ENCODE data around the gene RETREG1.

DNA sequence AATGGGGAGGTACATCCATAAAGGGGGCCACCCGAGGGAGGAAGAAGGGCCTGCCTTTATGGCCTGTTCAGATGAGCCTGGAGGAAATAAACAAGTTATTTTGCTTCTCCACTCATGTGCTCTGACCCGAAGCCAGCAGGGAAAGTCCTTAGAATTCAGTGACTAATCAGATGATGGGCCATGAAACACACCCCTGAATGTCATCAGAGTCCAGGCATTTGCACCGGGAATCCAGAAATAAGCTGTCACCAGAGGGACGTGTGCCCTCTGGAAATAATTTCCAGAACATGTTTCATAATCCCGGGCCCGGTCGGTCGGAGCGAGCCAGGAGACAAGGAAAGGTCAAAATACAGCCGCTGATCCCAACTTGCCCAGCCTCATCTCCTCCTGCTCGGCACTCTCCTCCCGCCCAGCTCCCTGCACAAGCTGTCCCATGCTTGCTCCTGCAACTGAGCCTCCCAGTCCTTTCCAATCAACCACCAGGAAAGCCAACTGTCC lies 77.6 kb downstream of the RETREG1 start:
- TF ChIP-seq, protein P1, sequence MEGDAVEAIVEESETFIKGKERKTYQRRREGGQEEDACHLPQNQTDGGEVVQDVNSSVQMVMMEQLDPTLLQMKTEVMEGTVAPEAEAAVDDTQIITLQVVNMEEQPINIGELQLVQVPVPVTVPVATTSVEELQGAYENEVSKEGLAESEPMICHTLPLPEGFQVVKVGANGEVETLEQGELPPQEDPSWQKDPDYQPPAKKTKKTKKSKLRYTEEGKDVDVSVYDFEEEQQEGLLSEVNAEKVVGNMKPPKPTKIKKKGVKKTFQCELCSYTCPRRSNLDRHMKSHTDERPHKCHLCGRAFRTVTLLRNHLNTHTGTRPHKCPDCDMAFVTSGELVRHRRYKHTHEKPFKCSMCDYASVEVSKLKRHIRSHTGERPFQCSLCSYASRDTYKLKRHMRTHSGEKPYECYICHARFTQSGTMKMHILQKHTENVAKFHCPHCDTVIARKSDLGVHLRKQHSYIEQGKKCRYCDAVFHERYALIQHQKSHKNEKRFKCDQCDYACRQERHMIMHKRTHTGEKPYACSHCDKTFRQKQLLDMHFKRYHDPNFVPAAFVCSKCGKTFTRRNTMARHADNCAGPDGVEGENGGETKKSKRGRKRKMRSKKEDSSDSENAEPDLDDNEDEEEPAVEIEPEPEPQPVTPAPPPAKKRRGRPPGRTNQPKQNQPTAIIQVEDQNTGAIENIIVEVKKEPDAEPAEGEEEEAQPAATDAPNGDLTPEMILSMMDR (IDR thresholded peaks at IDR 0.05) = no peak
- no peak for TF ChIP-seq EZH2phosphoT487 (IDR thresholded peaks at IDR 0.05; ENCODE audit: borderline replicate concordance, low read depth)
- no peak for TF ChIP-seq GABPA (IDR thresholded peaks at IDR 0.05; ENCODE audit: low read depth)
- TF ChIP-seq, protein P2, sequence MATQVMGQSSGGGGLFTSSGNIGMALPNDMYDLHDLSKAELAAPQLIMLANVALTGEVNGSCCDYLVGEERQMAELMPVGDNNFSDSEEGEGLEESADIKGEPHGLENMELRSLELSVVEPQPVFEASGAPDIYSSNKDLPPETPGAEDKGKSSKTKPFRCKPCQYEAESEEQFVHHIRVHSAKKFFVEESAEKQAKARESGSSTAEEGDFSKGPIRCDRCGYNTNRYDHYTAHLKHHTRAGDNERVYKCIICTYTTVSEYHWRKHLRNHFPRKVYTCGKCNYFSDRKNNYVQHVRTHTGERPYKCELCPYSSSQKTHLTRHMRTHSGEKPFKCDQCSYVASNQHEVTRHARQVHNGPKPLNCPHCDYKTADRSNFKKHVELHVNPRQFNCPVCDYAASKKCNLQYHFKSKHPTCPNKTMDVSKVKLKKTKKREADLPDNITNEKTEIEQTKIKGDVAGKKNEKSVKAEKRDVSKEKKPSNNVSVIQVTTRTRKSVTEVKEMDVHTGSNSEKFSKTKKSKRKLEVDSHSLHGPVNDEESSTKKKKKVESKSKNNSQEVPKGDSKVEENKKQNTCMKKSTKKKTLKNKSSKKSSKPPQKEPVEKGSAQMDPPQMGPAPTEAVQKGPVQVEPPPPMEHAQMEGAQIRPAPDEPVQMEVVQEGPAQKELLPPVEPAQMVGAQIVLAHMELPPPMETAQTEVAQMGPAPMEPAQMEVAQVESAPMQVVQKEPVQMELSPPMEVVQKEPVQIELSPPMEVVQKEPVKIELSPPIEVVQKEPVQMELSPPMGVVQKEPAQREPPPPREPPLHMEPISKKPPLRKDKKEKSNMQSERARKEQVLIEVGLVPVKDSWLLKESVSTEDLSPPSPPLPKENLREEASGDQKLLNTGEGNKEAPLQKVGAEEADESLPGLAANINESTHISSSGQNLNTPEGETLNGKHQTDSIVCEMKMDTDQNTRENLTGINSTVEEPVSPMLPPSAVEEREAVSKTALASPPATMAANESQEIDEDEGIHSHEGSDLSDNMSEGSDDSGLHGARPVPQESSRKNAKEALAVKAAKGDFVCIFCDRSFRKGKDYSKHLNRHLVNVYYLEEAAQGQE (IDR thresholded peaks at IDR 0.05; ENCODE audit: low read depth, low read length) = no peak
- TF ChIP-seq, protein P3, sequence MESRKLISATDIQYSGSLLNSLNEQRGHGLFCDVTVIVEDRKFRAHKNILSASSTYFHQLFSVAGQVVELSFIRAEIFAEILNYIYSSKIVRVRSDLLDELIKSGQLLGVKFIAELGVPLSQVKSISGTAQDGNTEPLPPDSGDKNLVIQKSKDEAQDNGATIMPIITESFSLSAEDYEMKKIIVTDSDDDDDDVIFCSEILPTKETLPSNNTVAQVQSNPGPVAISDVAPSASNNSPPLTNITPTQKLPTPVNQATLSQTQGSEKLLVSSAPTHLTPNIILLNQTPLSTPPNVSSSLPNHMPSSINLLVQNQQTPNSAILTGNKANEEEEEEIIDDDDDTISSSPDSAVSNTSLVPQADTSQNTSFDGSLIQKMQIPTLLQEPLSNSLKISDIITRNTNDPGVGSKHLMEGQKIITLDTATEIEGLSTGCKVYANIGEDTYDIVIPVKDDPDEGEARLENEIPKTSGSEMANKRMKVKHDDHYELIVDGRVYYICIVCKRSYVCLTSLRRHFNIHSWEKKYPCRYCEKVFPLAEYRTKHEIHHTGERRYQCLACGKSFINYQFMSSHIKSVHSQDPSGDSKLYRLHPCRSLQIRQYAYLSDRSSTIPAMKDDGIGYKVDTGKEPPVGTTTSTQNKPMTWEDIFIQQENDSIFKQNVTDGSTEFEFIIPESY (IDR thresholded peaks at IDR 0.05; ENCODE audit: borderline replicate concordance, low read depth) = no peak
- TF ChIP-seq, protein P4, sequence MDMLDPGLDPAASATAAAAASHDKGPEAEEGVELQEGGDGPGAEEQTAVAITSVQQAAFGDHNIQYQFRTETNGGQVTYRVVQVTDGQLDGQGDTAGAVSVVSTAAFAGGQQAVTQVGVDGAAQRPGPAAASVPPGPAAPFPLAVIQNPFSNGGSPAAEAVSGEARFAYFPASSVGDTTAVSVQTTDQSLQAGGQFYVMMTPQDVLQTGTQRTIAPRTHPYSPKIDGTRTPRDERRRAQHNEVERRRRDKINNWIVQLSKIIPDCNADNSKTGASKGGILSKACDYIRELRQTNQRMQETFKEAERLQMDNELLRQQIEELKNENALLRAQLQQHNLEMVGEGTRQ (IDR thresholded peaks at IDR 0.05; ENCODE audit: borderline replicate concordance, low read depth, low read length) = no peak
- no peak for TF ChIP-seq SIN3A (IDR thresholded peaks at IDR 0.05; ENCODE audit: borderline replicate concordance, low read depth, low read length)

Measured in SK-N-SH (cell line).